HG03520 (cell line): Measurements from ENCODE around the gene ZNF117.
"Not testable (repeated sequence)": the region's sequence is repeated elsewhere in the genome, so short reads cannot be mapped to it uniquely, and the experiment has no call there.

Experiments
- ATAC-seq: cut with Tn5 transposase; IDR thresholded peaks from one replicate; pipeline ENCODE4 v1.9.1; 2021; ENCODE audit warnings: mild to moderate bottlenecking, moderate library complexity; ENCODE audit not compliant: unreplicated experiment

The ZNF117 gene

GRCh38 chr7:64997164-64997908 is 6.5 kb upstream of the ZNF117 start:
- ATAC-seq: no peak

- no peak for ATAC-seq
Observed at GRCh38 chr7:64996305-64996704, 5.5 kb upstream of the ZNF117 start.

- no peak for ATAC-seq
Observed at GRCh38 chr7:64993901-64994300, 3.1 kb upstream of the ZNF117 start.

GRCh38 chr7:64992971-64993370 is 2.1 kb upstream of the ZNF117 start:
- no peak for ATAC-seq

GRCh38 chr7:64990216-64990615 is 620 bp downstream of the ZNF117 start:
- ATAC-seq: no peak

- no peak for ATAC-seq
Observed at GRCh38 chr7:64978497-64979203, 12.2 kb downstream of the ZNF117 start.

GRCh38 chr7:64965594-64965993 is 25.2 kb downstream of the ZNF117 start:
- no peak for ATAC-seq

GRCh38 chr7:64959072-64959747 is 31.6 kb downstream of the ZNF117 start:
- ATAC-seq: no peak

GRCh38 chr7:64951250-64951848 is 39.5 kb downstream of the ZNF117 start:
- no peak for ATAC-seq

- not testable (repeated sequence) for ATAC-seq
Observed at GRCh38 chr7:64950673-64951072, 40.2 kb downstream of the ZNF117 start.

- not testable (repeated sequence) for ATAC-seq
Observed at GRCh38 chr7:64948774-64949173, 42.1 kb downstream of the ZNF117 start.

GRCh38 chr7:64947252-64948000 is 43.4 kb downstream of the ZNF117 start:
- no peak for ATAC-seq

GRCh38 chr7:64946772-64947171 is 44.1 kb downstream of the ZNF117 start:
- no peak for ATAC-seq

GRCh38 chr7:64945503-64946175 is 45.2 kb downstream of the ZNF117 start:
- no peak for ATAC-seq

- ATAC-seq: not testable (repeated sequence)
Observed at GRCh38 chr7:64944667-64945502, 46.0 kb downstream of the ZNF117 start.

- not testable (repeated sequence) for ATAC-seq
Observed at GRCh38 chr7:64940021-64940420, 50.8 kb downstream of the ZNF117 start.

- ATAC-seq: no peak
Observed at GRCh38 chr7:64938540-64938939, 52.3 kb downstream of the ZNF117 start.

- no peak for ATAC-seq
Observed at GRCh38 chr7:64934478-64934877, 56.4 kb downstream of the ZNF117 start.
